ENCODE data around the gene GALNT11.

Gene GALNT11

DNA sequence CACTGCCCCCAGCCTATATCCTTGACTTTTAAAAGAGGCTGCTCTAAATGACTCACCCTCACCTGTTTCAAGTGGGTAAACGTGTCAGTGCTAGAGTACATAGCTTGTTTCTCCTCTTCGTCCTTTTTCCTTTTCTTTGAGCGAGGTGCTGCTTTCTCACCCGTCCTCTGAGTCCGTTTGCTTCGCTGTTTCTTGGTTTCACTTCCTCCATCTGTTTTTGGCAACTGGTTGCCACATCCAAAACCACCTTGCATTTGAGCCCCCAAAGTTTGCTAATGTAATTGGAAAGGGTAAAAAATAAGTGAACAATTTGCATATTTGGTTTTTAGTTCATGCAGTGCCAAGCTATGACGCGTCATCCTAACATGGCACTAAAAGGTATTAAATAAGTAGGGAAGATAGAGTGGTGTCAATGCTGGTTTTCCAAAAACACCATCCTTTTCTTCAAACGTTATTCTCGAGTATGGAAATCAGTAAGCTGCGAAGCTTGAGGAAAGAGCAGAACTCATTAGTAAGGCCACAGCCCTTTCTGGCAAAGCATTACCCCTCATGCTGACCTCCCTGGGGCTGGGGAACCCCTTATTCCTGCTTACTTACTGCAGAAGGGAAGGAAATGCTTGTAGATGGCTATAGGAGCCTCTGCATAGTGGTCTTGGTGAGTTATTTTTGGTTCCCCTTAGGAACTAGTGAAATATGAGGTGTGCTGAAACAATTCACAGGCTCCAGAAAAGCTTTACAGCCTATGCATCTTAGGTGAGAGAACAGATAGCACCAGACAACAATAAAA lies 133.5 kb downstream of the GALNT11 start:
- H3K4me3 ChIP-seq (ENCODE audit: control insufficient read depth, low read depth, low read length) = no peak overlapping the region
- TF ChIP-seq CTCF (conservative IDR thresholded peaks at IDR 0.05; ENCODE audit: control insufficient read depth, insufficient read depth, low read depth, low read length) = no peak
- no peak for DNase-seq (ENCODE audit: low read depth)

GRCh38 chr7:152161171-152161570 lies 135.7 kb downstream of the GALNT11 start:
- DNase-seq (ENCODE audit: low read depth) = no peak
- H3K4me3 ChIP-seq (ENCODE audit: control insufficient read depth, low read depth, low read length) = no peak overlapping the region
- no peak for TF ChIP-seq CTCF (conservative IDR thresholded peaks at IDR 0.05; ENCODE audit: control insufficient read depth, insufficient read depth, low read depth, low read length)

DNA sequence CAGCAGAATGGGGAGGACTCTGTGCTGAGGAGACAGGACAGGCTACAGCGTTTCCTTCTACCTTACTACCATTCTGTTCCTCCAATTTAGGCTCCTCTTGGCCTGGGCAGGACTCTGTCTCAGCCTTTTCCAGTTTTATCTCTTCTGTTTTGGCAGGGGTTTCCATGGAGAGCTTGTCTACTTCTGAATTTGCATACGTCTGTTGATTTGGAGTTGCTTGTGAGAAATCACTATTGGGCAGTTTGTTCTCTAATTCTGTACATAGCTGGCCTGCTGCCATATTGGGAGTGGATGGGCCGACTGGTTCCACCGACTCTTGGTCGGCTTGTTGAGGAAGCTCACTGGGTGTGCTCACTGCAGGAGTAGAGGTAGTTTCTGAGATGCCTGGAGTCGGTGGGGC lies 136.8 kb downstream of the GALNT11 start:
- TF ChIP-seq CTCF (conservative IDR thresholded peaks at IDR 0.05; ENCODE audit: control insufficient read depth, insufficient read depth, low read depth, low read length) = no peak
- H3K4me3 ChIP-seq (ENCODE audit: control insufficient read depth, low read depth, low read length) = no peak overlapping the region
- no peak for DNase-seq (ENCODE audit: low read depth)

All from fibroblast of mammary gland (primary cell).